SJCRH30 (cell line): ENCODE measurements around the gene LAMA5. TPM values are rescaled to one million over a fixed set of nuclear protein-coding genes. Genes with fewer than 3 reads are reported as not detected.

ENCODE experiments used
- DNase-seq, 2 experiments: peaks; one replicate each; pipeline ENCODE4 v3.0.0-alpha.2; 2015 to 2020
- H3K27ac ChIP-seq: fragments of 250-450 bp; sonication (Bioruptor Pico); 2 replicates; pipeline ENCODE4 v1.5.1; 2020; ENCODE audit warnings: mild to moderate bottlenecking, moderate library complexity
- H3K27me3 ChIP-seq: fragments of 250-450 bp; sonication (Bioruptor Pico); 2 replicates; pipeline ENCODE4 v1.5.1; 2020; ENCODE audit warnings: mild to moderate bottlenecking, moderate library complexity
- H3K36me3 ChIP-seq: fragments of 250-450 bp; sonication (Bioruptor Pico); 2 replicates; pipeline ENCODE4 v1.5.1; 2020; ENCODE audit warnings: mild to moderate bottlenecking, moderate library complexity
- H3K4me1 ChIP-seq: fragments of 250-450 bp; sonication (Bioruptor Pico); 2 replicates; pipeline ENCODE4 v1.5.1; 2020; ENCODE audit warnings: mild to moderate bottlenecking, moderate library complexity
- H3K4me3 ChIP-seq: fragments of 250-450 bp; sonication (Bioruptor Pico); 2 replicates; pipeline ENCODE4 v1.5.1; 2020; ENCODE audit warnings: mild to moderate bottlenecking, moderate library complexity
- H3K9me3 ChIP-seq: fragments of 250-450 bp; sonication (Bioruptor Pico); replicated peaks from 2 replicates; pipeline ENCODE4 v1.5.1; 2020; ENCODE audit warnings: mild to moderate bottlenecking, moderate library complexity
- total RNA-seq: library from RNA; depleted of rRNA; stranded (reverse); fragments of >200 nt; shearing (Covaris generic); gene quantifications from 2 replicates; pipeline ENCODE4 v1.2.3, GENCODE V29; 2014

LAMA5 gene
- total RNA-seq, 1 experiment from 2014 or later: 43.8 TPM

GRCh38 chr20:62296724-62297448, 70.2 kb downstream of the LAMA5 start:
- no peak overlapping the region for H3K27ac ChIP-seq
- no peaks in the 10 kb centered on the region for H3K4me1 ChIP-seq
- no peak overlapping the region for H3K4me3 ChIP-seq
- DNase-seq: no peak
- no peaks in the 10 kb centered on the region for H3K27me3 ChIP-seq
- no peaks in the 10 kb centered on the region for H3K9me3 ChIP-seq
- peaks cover 12% of the 10 kb centered on the region for H3K36me3 ChIP-seq

GRCh38 chr20:62294516-62294915, 72.6 kb downstream of the LAMA5 start:
- Histone ChIP-seq H3K36me3 (peaks cover 16% of the 10 kb centered on the region), H3K27ac (no peak overlapping the region), H3K9me3 (no peaks in the 10 kb centered on the region), H3K4me1 (no peaks in the 10 kb centered on the region), H3K4me3 (no peak overlapping the region), H3K27me3 (no peaks in the 10 kb centered on the region)
- no peak for DNase-seq

DNA sequence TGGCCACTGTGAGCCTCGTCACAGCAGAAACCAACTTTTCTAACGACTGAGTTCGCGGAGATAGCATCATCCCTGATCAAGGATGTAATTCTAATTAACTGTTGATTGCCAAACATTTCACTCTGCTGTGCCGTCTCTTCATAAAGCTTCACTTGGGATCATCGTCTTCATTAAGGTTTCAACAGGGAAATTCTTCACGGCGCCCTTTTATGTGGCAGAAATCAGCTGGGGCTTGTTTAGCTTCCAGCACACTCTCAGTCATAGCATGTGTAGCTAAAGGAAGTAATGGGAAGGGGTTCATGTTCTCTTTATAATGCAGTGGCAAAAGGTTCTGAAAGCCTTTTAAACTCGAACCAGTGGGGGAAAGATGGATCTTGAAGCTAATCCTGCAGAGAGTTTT, 73.2 kb downstream of the LAMA5 start:
- Histone ChIP-seq H3K4me3 (no peak overlapping the region), H3K36me3 (peaks cover 16% of the 10 kb centered on the region), H3K27me3 (no peaks in the 10 kb centered on the region), H3K4me1 (no peaks in the 10 kb centered on the region), H3K9me3 (no peaks in the 10 kb centered on the region), H3K27ac (no peak overlapping the region)
- DNase-seq: no peak

- no peaks in the 10 kb centered on the region for H3K9me3 ChIP-seq
- H3K4me3 ChIP-seq: no peak overlapping the region
- no peaks in the 10 kb centered on the region for H3K27me3 ChIP-seq
- H3K4me1 ChIP-seq: no peaks in the 10 kb centered on the region
- peaks cover 16% of the 10 kb centered on the region for H3K36me3 ChIP-seq
- no peak for DNase-seq
- H3K27ac ChIP-seq: no peak overlapping the region
Measured at GRCh38 chr20:62293111-62293784, 73.9 kb downstream of the LAMA5 start.

DNA sequence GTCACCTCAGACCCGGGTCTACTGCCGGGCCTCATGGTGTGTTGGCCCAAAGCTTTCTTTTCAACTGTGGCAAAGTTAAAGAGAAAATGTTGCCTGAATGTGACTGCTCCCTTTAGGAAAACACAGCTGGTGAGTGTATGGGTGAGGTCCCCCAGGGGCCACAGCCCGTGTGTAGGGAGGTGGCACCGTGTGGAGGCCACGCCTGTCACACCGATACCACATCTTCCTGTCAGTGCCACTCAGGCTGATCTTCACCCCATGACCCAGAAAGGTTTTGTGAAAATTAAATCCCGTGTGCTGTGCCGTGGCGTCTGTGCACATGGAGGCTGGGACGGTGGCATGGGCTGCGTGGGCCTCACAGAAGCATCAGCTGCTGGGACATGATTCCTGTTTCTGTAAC, 75.0 kb downstream of the LAMA5 start:
- Histone ChIP-seq H3K27me3 (no peaks in the 10 kb centered on the region), H3K9me3 (no peaks in the 10 kb centered on the region), H3K27ac (no peak overlapping the region), H3K4me1 (no peaks in the 10 kb centered on the region), H3K36me3 (peaks cover 16% of the 10 kb centered on the region), H3K4me3 (no peak overlapping the region)
- DNase-seq: no peak

GRCh38 chr20:62291251-62292066, 75.7 kb downstream of the LAMA5 start:
- H3K27ac ChIP-seq: no peak overlapping the region
- H3K36me3 ChIP-seq: peaks cover 16% of the 10 kb centered on the region
- H3K9me3 ChIP-seq: no peaks in the 10 kb centered on the region
- no peak for DNase-seq
- no peak overlapping the region for H3K4me3 ChIP-seq
- no peaks in the 10 kb centered on the region for H3K27me3 ChIP-seq
- H3K4me1 ChIP-seq: no peaks in the 10 kb centered on the region

DNA sequence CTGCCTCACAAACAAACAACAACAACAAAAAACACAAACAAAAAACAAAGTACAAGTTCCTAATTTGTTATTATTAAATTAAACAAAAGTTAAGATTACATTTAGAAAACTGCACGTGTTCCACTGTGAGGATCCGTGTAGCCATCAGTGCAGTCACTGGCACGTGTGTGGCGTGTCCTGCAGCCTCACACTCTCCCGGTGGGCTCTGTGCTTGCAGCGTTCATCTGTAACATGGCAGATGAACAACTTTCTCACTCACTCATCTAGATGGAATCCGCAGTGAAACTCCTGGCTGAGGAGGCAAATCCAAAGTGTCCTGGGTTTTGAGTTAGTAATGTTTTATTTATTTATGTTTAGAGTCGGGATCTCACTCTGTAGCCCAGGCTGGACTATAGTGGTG, 77.2 kb downstream of the LAMA5 start:
- H3K36me3 ChIP-seq: peaks cover 11% of the 10 kb centered on the region
- DNase-seq: no peak

DNA sequence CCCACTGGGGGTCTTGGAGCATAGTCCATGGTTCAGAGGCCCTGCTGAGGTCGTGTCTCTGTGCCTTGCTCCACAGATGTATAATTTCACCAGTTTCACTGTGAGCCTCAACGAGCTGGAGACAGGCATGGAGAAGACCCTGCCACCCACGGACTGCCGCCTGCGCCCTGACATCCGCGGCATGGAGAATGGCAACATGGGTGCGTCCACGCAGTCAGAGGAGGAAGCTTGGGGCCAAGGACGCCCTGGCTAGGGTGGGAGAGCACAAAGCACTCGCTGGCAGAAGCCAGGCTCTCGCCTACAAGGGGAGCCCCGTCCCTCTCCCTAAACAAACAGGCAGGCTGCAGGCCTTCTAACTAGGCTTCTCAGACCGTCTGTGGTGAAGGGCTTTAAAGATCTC, 78.0 kb downstream of the LAMA5 start:
- H3K9me3 ChIP-seq: no peaks in the 10 kb centered on the region
- DNase-seq: no peak
- H3K27me3 ChIP-seq: no peaks in the 10 kb centered on the region
- H3K4me1 ChIP-seq: no peaks in the 10 kb centered on the region
- H3K36me3 ChIP-seq: peaks cover 11% of the 10 kb centered on the region
- H3K4me3 ChIP-seq: no peak overlapping the region
- no peak overlapping the region for H3K27ac ChIP-seq

More for the DNA sequence above, 77.2 kb downstream of the LAMA5 start:
- H3K4me1 ChIP-seq: no peaks in the 10 kb centered on the region
- no peaks in the 10 kb centered on the region for H3K9me3 ChIP-seq
- H3K4me3 ChIP-seq: no peak overlapping the region
- H3K27ac ChIP-seq: no peak overlapping the region
- no peaks in the 10 kb centered on the region for H3K27me3 ChIP-seq

DNA sequence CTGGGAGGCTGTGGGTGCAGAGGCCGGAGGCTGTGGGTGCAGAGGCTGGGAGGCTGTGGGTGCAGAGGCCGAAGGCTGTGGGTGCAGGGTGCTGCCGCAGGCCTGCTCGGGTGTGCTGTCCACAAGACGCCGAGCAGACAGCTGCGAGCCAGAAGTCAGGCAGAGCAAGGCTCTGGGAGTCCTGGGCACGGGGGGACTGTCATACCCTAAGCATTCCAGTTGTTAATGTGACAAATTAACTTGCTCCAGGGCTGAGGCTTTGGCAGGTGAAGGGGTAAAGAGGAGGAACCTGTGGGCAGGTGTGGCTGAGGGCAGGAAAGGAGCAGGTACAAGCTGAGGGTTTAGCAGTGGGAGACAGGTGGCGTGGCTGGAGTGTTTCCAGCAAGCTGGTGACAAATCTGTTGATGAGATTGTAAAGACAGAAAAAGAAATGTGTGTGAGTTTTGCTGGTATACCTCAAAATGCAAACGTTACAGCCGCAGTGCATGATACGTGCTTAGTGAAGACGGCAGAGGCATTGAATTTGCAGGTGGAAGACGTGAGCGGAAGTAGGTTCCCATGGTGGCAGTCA, 78.5 kb downstream of the LAMA5 start:
- Histone ChIP-seq H3K27ac (no peak overlapping the region), H3K4me1 (no peaks in the 10 kb centered on the region), H3K27me3 (no peaks in the 10 kb centered on the region), H3K4me3 (no peak overlapping the region), H3K36me3 (peaks cover 11% of the 10 kb centered on the region), H3K9me3 (no peaks in the 10 kb centered on the region)
- no peak for DNase-seq

DNA sequence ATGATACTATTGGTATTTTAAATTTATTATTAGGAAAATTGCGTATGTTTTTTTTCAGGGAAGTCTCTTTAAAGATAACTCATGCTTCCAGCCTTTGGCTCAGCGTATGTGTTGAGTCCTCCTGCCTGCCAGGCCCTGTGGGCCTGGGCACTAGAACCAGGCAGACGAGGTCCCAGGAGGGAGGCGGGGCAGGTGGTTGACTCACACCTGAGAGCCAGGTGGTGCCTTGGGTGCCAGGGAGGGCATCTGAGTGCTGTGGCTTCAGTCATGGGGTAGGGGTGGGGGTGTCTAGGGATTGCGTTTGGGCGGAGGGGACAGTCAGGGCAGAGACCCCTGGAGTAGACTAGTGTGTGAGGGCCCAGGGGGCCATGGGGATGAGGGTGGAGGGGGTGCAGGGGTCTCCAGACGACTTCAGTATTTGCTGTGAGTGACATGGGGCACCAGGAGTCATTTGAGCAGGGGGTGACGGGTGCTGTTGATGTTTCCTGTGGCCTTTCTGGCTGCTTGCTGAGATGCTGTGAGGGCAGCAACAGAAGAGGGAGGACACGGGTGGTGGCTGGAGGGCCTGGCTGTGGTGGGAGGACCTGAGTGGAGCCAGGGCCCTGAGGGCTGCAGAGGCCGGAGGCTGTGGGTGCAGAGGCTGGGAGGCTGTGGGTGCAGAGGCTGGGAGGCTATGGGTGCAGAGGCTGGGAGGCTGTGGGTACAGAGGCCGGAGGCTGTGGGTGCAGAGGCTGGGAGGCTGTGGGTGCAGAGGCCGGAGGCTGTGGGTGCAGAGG, 79.2 kb downstream of the LAMA5 start:
- H3K9me3 ChIP-seq: no peaks in the 10 kb centered on the region
- no peak overlapping the region for H3K27ac ChIP-seq
- H3K4me3 ChIP-seq: no peak overlapping the region
- H3K36me3 ChIP-seq: peaks cover 11% of the 10 kb centered on the region
- DNase-seq: no peak
- H3K27me3 ChIP-seq: no peaks in the 10 kb centered on the region
- H3K4me1 ChIP-seq: peaks cover 5% of the 10 kb centered on the region

DNA sequence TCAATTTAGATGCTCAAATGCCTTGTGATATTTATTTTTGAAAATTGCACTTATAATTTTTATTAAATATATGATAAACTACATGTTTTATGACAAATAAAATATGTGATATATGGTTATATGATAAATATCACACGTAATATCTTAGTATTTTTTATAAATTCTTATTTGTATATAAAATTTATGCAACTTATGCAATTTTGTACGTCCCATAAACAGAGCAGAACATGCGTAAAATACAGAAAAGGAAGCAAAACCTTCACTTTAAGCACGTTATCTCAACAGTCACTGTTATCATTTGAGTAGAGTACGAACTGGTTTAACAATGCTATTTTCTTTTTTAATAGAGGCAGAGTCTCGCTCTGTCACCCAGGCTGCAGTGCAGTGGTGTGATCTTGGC, 80.0 kb downstream of the LAMA5 start:
- Histone ChIP-seq H3K27me3 (no peaks in the 10 kb centered on the region), H3K27ac (no peak overlapping the region), H3K4me1 (peaks cover 13% of the 10 kb centered on the region), H3K9me3 (no peaks in the 10 kb centered on the region), H3K4me3 (no peak overlapping the region), H3K36me3 (peaks cover 15% of the 10 kb centered on the region)
- no peak for DNase-seq

DNA sequence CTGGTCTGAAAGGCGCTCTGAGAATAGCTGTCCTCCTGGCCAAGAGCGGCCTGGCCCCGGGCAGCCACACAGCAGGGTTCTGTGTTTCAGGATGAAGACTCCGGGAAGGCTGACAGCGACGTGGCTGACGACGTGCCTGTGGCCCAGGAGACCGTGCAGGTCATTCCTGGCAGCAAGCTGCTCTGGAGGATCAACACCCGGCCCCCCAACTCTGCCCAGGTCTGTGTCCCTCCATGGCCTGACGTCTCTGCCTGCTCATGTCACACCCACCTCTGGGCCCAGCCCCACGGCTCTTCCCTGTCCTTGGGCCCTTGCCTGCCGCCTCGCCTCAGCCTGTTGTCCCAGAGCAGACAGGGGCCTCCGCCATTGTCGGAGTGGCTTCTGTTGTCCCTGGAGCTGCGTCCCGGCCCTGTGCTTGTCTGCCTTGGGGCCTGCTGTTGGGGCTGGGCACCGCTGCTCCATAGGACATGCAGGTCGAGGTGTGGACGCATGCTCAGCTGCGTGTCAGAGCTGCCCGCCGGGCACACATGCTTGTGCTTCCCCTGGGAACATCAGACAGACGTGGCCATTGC, 80.5 kb downstream of the LAMA5 start:
- DNase-seq: no peak
- peaks cover 12% of the 10 kb centered on the region for H3K36me3 ChIP-seq
- peaks cover 18% of the 10 kb centered on the region for H3K4me1 ChIP-seq
- H3K27me3 ChIP-seq: no peaks in the 10 kb centered on the region
- no peak overlapping the region for H3K27ac ChIP-seq
- H3K4me3 ChIP-seq: no peak overlapping the region
- no peaks in the 10 kb centered on the region for H3K9me3 ChIP-seq

DNA sequence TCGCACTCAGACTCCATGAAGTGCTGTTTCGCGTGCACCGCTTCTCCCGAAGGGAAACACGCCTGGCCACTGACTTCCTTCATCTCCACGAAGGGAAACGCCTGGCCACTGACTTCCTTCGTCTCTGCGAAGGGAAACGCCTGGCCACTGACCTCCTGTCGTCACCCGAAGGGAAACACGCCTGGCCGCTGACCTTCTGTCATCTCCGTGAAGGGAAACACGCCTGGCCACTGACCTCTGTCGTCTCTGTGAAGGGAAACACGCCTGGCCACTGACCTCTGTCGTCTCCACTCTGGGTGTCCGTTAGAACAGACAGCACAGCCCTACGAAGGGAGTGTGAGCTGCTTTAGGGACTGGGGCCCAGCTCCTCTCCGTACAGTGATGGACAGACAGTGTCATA, 81.4 kb downstream of the LAMA5 start:
- Histone ChIP-seq H3K36me3 (peaks cover 10% of the 10 kb centered on the region), H3K4me3 (no peak overlapping the region), H3K27me3 (no peaks in the 10 kb centered on the region), H3K4me1 (peaks cover 27% of the 10 kb centered on the region), H3K27ac (no peak overlapping the region), H3K9me3 (no peaks in the 10 kb centered on the region)
- DNase-seq: no peak

DNA sequence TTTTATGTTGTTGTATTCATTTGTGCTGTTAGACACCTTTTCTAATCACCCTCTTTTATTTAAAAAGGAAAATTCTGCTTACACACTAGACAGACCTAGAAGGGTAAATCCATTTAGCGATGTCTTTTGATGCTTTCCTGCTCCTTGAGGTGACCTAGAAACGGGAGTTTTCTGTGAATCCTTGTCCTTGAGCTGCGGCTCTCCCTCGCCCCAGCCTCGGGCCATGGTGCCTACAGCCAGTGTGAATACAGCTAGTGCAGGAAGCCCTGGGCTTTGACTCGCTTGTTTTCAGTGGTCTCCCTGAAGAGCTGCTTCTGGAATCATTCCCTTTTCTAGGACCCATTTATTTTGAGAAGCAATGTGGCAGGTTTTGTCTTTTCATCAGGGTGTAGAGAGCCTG, 82.0 kb downstream of the LAMA5 start:
- no peak for DNase-seq
- no peaks in the 10 kb centered on the region for H3K9me3 ChIP-seq
- no peak overlapping the region for H3K27ac ChIP-seq
- peaks cover 31% of the 10 kb centered on the region for H3K4me1 ChIP-seq
- H3K27me3 ChIP-seq: no peaks in the 10 kb centered on the region
- no peak overlapping the region for H3K4me3 ChIP-seq
- H3K36me3 ChIP-seq: peaks cover 14% of the 10 kb centered on the region
